Neuronal stem cell (in vitro differentiated cells): ENCODE data around the gene OPN1MW.
"Not testable (repeated sequence)": the region's sequence is repeated elsewhere in the genome, so short reads cannot be mapped to it uniquely, and the experiment has no call there.

ENCODE experiments used
- DNase-seq: peaks from one replicate; pipeline ENCODE4 v3.0.0-alpha.2; 2013; ENCODE audit warnings: low spot score
- H2AFZ ChIP-seq: one replicate; pipeline ENCODE4 v1.6.1; 2013; ENCODE audit warnings: mild to moderate bottlenecking, low read length, inconsistent platforms
- H2AK5ac ChIP-seq: 2 replicates; pipeline ENCODE4 v1.6.1; 2013; ENCODE audit warnings: low read depth, mild to moderate bottlenecking, inconsistent platforms, low read length, moderate library complexity, mixed read lengths
- H2BK120ac ChIP-seq: 2 replicates; pipeline ENCODE4 v1.6.1; 2013; ENCODE audit warnings: low read depth, mild to moderate bottlenecking, inconsistent platforms, low read length, moderate library complexity, mixed read lengths
- H2BK12ac ChIP-seq: one replicate; pipeline ENCODE4 v1.6.1; 2013; ENCODE audit warnings: low read length, inconsistent platforms
- H2BK15ac ChIP-seq: 2 replicates; pipeline ENCODE4 v1.6.1; 2013; ENCODE audit warnings: mild to moderate bottlenecking, low read length, inconsistent platforms, mixed read lengths
- H2BK5ac ChIP-seq: one replicate; pipeline ENCODE4 v1.6.1; 2013; ENCODE audit warnings: inconsistent platforms, mild to moderate bottlenecking, low read length, moderate library complexity
- H3K14ac ChIP-seq: one replicate; pipeline ENCODE4 v1.6.1; 2013; ENCODE audit warnings: low read length, inconsistent platforms
- H3K18ac ChIP-seq: 2 replicates; pipeline ENCODE4 v1.6.1; 2013; ENCODE audit warnings: low read length, inconsistent platforms
- H3K23ac ChIP-seq: 2 replicates; pipeline ENCODE4 v1.6.1; 2013; ENCODE audit warnings: low read depth, mild to moderate bottlenecking, mixed read lengths, low read length, inconsistent platforms; ENCODE audit not compliant: poor library complexity
- H3K27ac ChIP-seq: replicated peaks from 3 replicates; pipeline ENCODE4 v1.5.1; 2013; ENCODE audit warnings: low read length, inconsistent platforms
- H3K27me3 ChIP-seq, 3 experiments: 2 replicates each; pipeline ENCODE4 v1.6.1; 2013; ENCODE audit warnings: low read length in 3 of 3, mild to moderate bottlenecking in 2 of 3, inconsistent platforms in 1 of 3, low read depth in 1 of 3, mixed read lengths in 1 of 3, moderate library complexity in 1 of 3; ENCODE audit not compliant: control insufficient read depth in 3 of 3, insufficient read depth in 3 of 3
- H3K36me3 ChIP-seq, 2 donors: replicated peaks in 1 of 2; 2 replicates each; pipeline ENCODE4 v1.6.1; 2013; ENCODE audit warnings: low read length in 2 of 2; ENCODE audit not compliant: control insufficient read depth in 2 of 2, insufficient read depth in 2 of 2
- H3K4ac ChIP-seq: 2 replicates; pipeline ENCODE4 v1.6.1; 2013; ENCODE audit warnings: inconsistent platforms, mild to moderate bottlenecking, low read length, moderate library complexity
- H3K4me1 ChIP-seq, 2 donors: 1 replicate in 1 of 2; 2 replicates in 1 of 2; pipeline ENCODE4 v1.6.1; 2013; ENCODE audit warnings: low read length in 2 of 2, low read depth in 1 of 2; ENCODE audit not compliant: control insufficient read depth in 2 of 2, insufficient read depth in 1 of 2
- H3K4me2 ChIP-seq: one replicate; pipeline ENCODE4 v1.6.1; 2013; ENCODE audit warnings: mild to moderate bottlenecking, low read length, inconsistent platforms; ENCODE audit not compliant: insufficient read depth, poor library complexity, severe bottlenecking
- H3K4me3 ChIP-seq, 2 donors: 2 replicates each; pipeline ENCODE4 v1.5.1; 2013; ENCODE audit warnings: low read length in 2 of 2, mild to moderate bottlenecking in 2 of 2, inconsistent platforms in 1 of 2, moderate library complexity in 1 of 2
- H3K79me1 ChIP-seq: one replicate; pipeline ENCODE4 v1.6.1; 2013; ENCODE audit warnings: low read depth, mild to moderate bottlenecking, inconsistent platforms, low read length, moderate library complexity
- H3K9ac ChIP-seq: one replicate; pipeline ENCODE4 v1.6.1; 2013; ENCODE audit warnings: mild to moderate bottlenecking, low read depth, low read length, inconsistent platforms; ENCODE audit not compliant: poor library complexity
- H3K9me3 ChIP-seq, 2 donors: replicated peaks in 1 of 2; 2 replicates each; pipeline versions ENCODE3 to v1.6.1; 2013; ENCODE audit warnings: low read length in 2 of 2, mild to moderate bottlenecking in 2 of 2, inconsistent platforms in 1 of 2, low read depth in 1 of 2, mixed read lengths in 1 of 2, moderate library complexity in 1 of 2; ENCODE audit not compliant: control insufficient read depth in 2 of 2, insufficient read depth in 1 of 2
- H4K8ac ChIP-seq: one replicate; pipeline ENCODE4 v1.6.1; 2013; ENCODE audit warnings: low read depth, mild to moderate bottlenecking, inconsistent platforms, low read length, moderate library complexity
- H4K91ac ChIP-seq: one replicate; pipeline ENCODE4 v1.6.1; 2013; ENCODE audit warnings: low read length, low read depth, mild to moderate bottlenecking, inconsistent platforms; ENCODE audit not compliant: poor library complexity
- whole genome bisulfite sequencing, 2 donors: extraction: QIAGEN DNeasy Blood & Tissue Kit; methylation state at CpG; one replicate each; pipeline ENCODE4 v1.1.7; 2013; ENCODE audit warnings: missing lambda C conversion rate in 2 of 2, mixed read lengths in 1 of 2; ENCODE audit not compliant: insufficient read length in 2 of 2, insufficient replicate concordance in 1 of 2; ENCODE audit errors: extremely low coverage in 2 of 2; 5-methylcytosine and 5-hydroxymethylcytosine counted together

Gene OPN1MW

GRCh38 chrX:154174356-154174755 is 8.0 kb upstream of the OPN1MW start:
- not testable (repeated sequence) for H4K8ac ChIP-seq

GRCh38 chrX:154183794-154184193 is 1.4 kb downstream of the OPN1MW start:
- not testable (repeated sequence) for H3K4me1 ChIP-seq, H3K27ac ChIP-seq, H3K4ac ChIP-seq, H3K27me3 ChIP-seq, H2BK12ac ChIP-seq, H2AFZ ChIP-seq, H2BK15ac ChIP-seq, H2BK5ac ChIP-seq, H3K9ac ChIP-seq, H2BK120ac ChIP-seq, H3K18ac ChIP-seq, H3K79me1 ChIP-seq, DNase-seq, H2AK5ac ChIP-seq, H3K9me3 ChIP-seq, H3K4me3 ChIP-seq, H3K36me3 ChIP-seq, H4K91ac ChIP-seq, H3K4me2 ChIP-seq, H3K23ac ChIP-seq, H3K14ac ChIP-seq, H4K8ac ChIP-seq
- WGBS, 2 donors: no CpG with 5 or more reads among the region's 8 CpGs

More at GRCh38 chrX:154174356-154174755, 8.0 kb upstream of the OPN1MW start:
- H3K9ac ChIP-seq, H4K91ac ChIP-seq, H2BK15ac ChIP-seq, H3K36me3 ChIP-seq, H3K18ac ChIP-seq, H3K23ac ChIP-seq, H3K4ac ChIP-seq, H3K27me3 ChIP-seq, H2BK12ac ChIP-seq, H2BK5ac ChIP-seq, H3K79me1 ChIP-seq, H2AK5ac ChIP-seq, DNase-seq, H2BK120ac ChIP-seq, H3K4me3 ChIP-seq, H3K14ac ChIP-seq, H3K4me1 ChIP-seq, H2AFZ ChIP-seq, H3K27ac ChIP-seq, H3K4me2 ChIP-seq, H3K9me3 ChIP-seq: not testable (repeated sequence)
- WGBS, 2 donors: no CpG with 5 or more reads among the region's 10 CpGs

- H2AK5ac ChIP-seq, DNase-seq, H2BK120ac ChIP-seq, H2BK5ac ChIP-seq, H3K23ac ChIP-seq, H3K14ac ChIP-seq, H3K36me3 ChIP-seq, H3K4me3 ChIP-seq, H2BK15ac ChIP-seq, H2AFZ ChIP-seq, H3K9ac ChIP-seq, H4K8ac ChIP-seq, H3K9me3 ChIP-seq, H3K27ac ChIP-seq, H3K4me2 ChIP-seq, H3K4me1 ChIP-seq, H3K18ac ChIP-seq, H3K27me3 ChIP-seq, H2BK12ac ChIP-seq, H4K91ac ChIP-seq, H3K79me1 ChIP-seq, H3K4ac ChIP-seq: not testable (repeated sequence)
- WGBS, 2 donors: no CpG with 5 or more reads among the region's 8 CpGs
These were observed 10.4 kb downstream of the OPN1MW start for GRCh38 chrX:154192846-154193245.

- H3K27me3 ChIP-seq, H2BK12ac ChIP-seq, H3K4me2 ChIP-seq, DNase-seq, H3K18ac ChIP-seq, H4K8ac ChIP-seq, H3K9ac ChIP-seq, H2AK5ac ChIP-seq, H3K36me3 ChIP-seq, H3K23ac ChIP-seq, H2BK5ac ChIP-seq, H4K91ac ChIP-seq, H3K79me1 ChIP-seq, H2AFZ ChIP-seq, H3K4me1 ChIP-seq, H2BK120ac ChIP-seq, H3K27ac ChIP-seq, H3K4me3 ChIP-seq, H3K14ac ChIP-seq, H3K9me3 ChIP-seq, H2BK15ac ChIP-seq, H3K4ac ChIP-seq: not testable (repeated sequence)
- no CpG with 5 or more reads among the region's 2 CpGs for WGBS, 2 donors
These were observed 11.9 kb downstream of the OPN1MW start for GRCh38 chrX:154194316-154194715.
